ENCODE results near the gene EGFL6.

DNA sequence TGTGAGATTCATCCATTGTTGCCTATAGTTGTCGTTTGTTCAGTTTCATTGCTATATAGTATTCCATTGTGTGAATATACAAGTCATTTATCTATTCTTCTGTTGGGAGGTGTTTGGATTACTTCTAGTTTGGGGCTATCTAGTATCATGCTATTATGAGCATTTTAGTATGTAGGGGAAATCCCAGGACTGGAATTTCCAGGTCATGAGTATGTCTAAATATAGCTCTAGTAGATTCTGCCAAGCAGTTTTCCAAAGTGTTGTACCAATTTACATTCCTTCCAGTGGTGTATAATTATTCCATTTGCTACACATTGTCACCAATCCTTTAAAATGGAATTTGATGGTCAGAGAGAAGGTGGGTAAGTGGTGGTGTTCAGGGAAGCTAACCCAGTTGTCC, 30.1 kb downstream of the EGFL6 start:
- TF ChIP-seq, protein P1, sequence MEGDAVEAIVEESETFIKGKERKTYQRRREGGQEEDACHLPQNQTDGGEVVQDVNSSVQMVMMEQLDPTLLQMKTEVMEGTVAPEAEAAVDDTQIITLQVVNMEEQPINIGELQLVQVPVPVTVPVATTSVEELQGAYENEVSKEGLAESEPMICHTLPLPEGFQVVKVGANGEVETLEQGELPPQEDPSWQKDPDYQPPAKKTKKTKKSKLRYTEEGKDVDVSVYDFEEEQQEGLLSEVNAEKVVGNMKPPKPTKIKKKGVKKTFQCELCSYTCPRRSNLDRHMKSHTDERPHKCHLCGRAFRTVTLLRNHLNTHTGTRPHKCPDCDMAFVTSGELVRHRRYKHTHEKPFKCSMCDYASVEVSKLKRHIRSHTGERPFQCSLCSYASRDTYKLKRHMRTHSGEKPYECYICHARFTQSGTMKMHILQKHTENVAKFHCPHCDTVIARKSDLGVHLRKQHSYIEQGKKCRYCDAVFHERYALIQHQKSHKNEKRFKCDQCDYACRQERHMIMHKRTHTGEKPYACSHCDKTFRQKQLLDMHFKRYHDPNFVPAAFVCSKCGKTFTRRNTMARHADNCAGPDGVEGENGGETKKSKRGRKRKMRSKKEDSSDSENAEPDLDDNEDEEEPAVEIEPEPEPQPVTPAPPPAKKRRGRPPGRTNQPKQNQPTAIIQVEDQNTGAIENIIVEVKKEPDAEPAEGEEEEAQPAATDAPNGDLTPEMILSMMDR (conservative IDR thresholded peaks at IDR 0.05; ENCODE audit: low read depth, low read length): no peak
- TF ChIP-seq EZH2 (IDR thresholded peaks at IDR 0.05; ENCODE audit: low read length, unreplicated experiment): no peak
- TF ChIP-seq EZH2phosphoT487 (IDR thresholded peaks at IDR 0.05; ENCODE audit: borderline replicate concordance, low read length): no peak

Measured in PC-3 (cell line).